Large intestine (tissue), 3 donors: ENCODE data around the gene IYD. TPM values are rescaled to one million over a fixed set of nuclear protein-coding genes. Genes with fewer than 3 reads are reported as not detected.

Source experiments
- DNase-seq, 2 donors: peaks; one replicate each; pipeline versions ENCODE4 v3.0.0 to v3.0.0-alpha.2; 2013
- H3K27ac ChIP-seq: one replicate; pipeline ENCODE4 v1.5.1; 2013; ENCODE audit warnings: low read length
- H3K27me3 ChIP-seq: 2 replicates; pipeline ENCODE4 v1.6.1; 2013; ENCODE audit warnings: low read length; ENCODE audit not compliant: control insufficient read depth, insufficient read depth
- H3K36me3 ChIP-seq: 2 replicates; pipeline ENCODE4 v1.6.1; 2013; ENCODE audit warnings: low read length; ENCODE audit not compliant: control insufficient read depth, insufficient read depth
- H3K4me1 ChIP-seq: one replicate; pipeline ENCODE4 v1.6.1; 2013; ENCODE audit warnings: low read length; ENCODE audit not compliant: control insufficient read depth, insufficient read depth
- H3K4me3 ChIP-seq: one replicate; pipeline ENCODE4 v1.5.1; 2013; ENCODE audit warnings: low read length
- H3K9me3 ChIP-seq: one replicate; pipeline ENCODE4 v1.6.1; 2013; ENCODE audit warnings: mild to moderate bottlenecking, low read depth, low read length, moderate library complexity; ENCODE audit not compliant: control insufficient read depth
- WGBS: methylation state at CpG from one replicate; pipeline ENCODE4 v1.1.5; 2013; ENCODE audit warnings: low lambda C conversion rate; ENCODE audit not compliant: insufficient coverage; 5-methylcytosine and 5-hydroxymethylcytosine counted together
- polyA plus RNA-seq: library from polyadenylated mRNA; unstranded; fragments of 120-200 nt; gene quantifications from one replicate; pipeline ENCODE4 v1.2.1, GENCODE V29; 2013

The IYD gene
- polyA plus RNA-seq, 1 donor: 15.9 TPM

GRCh38 chr6:150349546-150349945 is 19.3 kb upstream of the IYD start:
- 93% methylated on average over 3 of the region's 4 CpGs for WGBS
- Histone ChIP-seq H3K27me3 (no peaks in the 10 kb centered on the region), H3K4me3 (no peak overlapping the region), H3K4me1 (no peaks in the 10 kb centered on the region), H3K36me3 (no peaks in the 10 kb centered on the region), H3K9me3 (no peaks in the 10 kb centered on the region), H3K27ac (no peak overlapping the region)
- no peak for DNase-seq

GRCh38 chr6:150352321-150353296 is 16.2 kb upstream of the IYD start:
- no peaks in the 10 kb centered on the region for H3K27me3 ChIP-seq
- H3K4me3 ChIP-seq: no peak overlapping the region
- 67% methylated on average over 1 of the region's 5 CpGs for WGBS
- no peaks in the 10 kb centered on the region for H3K36me3 ChIP-seq
- H3K27ac ChIP-seq: no peak overlapping the region
- no peak for DNase-seq
- no peaks in the 10 kb centered on the region for H3K4me1 ChIP-seq
- no peaks in the 10 kb centered on the region for H3K9me3 ChIP-seq

GRCh38 chr6:150353445-150353844 is 15.4 kb upstream of the IYD start:
- H3K4me3 ChIP-seq: no peak overlapping the region
- DNase-seq: no peak
- H3K27me3 ChIP-seq: no peaks in the 10 kb centered on the region
- H3K36me3 ChIP-seq: no peaks in the 10 kb centered on the region
- no peak overlapping the region for H3K27ac ChIP-seq
- H3K4me1 ChIP-seq: no peaks in the 10 kb centered on the region
- WGBS: no CpG with 5 or more reads among the region's 1 CpG
- no peaks in the 10 kb centered on the region for H3K9me3 ChIP-seq

GRCh38 chr6:150354754-150355571 is 13.8 kb upstream of the IYD start:
- H3K27ac ChIP-seq: no peak overlapping the region
- no peak overlapping the region for H3K4me3 ChIP-seq
- WGBS: no CpG with 5 or more reads among the region's 2 CpGs
- H3K27me3 ChIP-seq: no peaks in the 10 kb centered on the region
- H3K9me3 ChIP-seq: no peaks in the 10 kb centered on the region
- H3K4me1 ChIP-seq: no peaks in the 10 kb centered on the region
- DNase-seq: no peak
- H3K36me3 ChIP-seq: no peaks in the 10 kb centered on the region

GRCh38 chr6:150355932-150356331 is 12.9 kb upstream of the IYD start:
- DNase-seq: no peak
- H3K4me1 ChIP-seq: no peaks in the 10 kb centered on the region
- H3K4me3 ChIP-seq: no peak overlapping the region
- no peak overlapping the region for H3K27ac ChIP-seq
- no peaks in the 10 kb centered on the region for H3K9me3 ChIP-seq
- no peaks in the 10 kb centered on the region for H3K27me3 ChIP-seq
- H3K36me3 ChIP-seq: no peaks in the 10 kb centered on the region
- no CpG with 5 or more reads among the region's 4 CpGs for WGBS

- Histone ChIP-seq H3K27ac (no peak overlapping the region), H3K4me1 (no peaks in the 10 kb centered on the region), H3K27me3 (no peaks in the 10 kb centered on the region), H3K36me3 (no peaks in the 10 kb centered on the region), H3K9me3 (no peaks in the 10 kb centered on the region), H3K4me3 (no peak overlapping the region)
- DNase-seq: no peak
- WGBS: 100% methylated on average over 1 of the region's 3 CpGs
Observed at GRCh38 chr6:150361876-150362275, 6.9 kb upstream of the IYD start.

- Histone ChIP-seq H3K27ac (no peak overlapping the region), H3K27me3 (no peaks in the 10 kb centered on the region), H3K4me1 (peaks cover 8% of the 10 kb centered on the region), H3K36me3 (no peaks in the 10 kb centered on the region), H3K4me3 (no peak overlapping the region), H3K9me3 (no peaks in the 10 kb centered on the region)
- WGBS: no CpG with 5 or more reads among the region's 2 CpGs
- DNase-seq: no peak
Observed at GRCh38 chr6:150363733-150364132, 5.1 kb upstream of the IYD start.

- Histone ChIP-seq H3K4me3 (no peak overlapping the region), H3K36me3 (no peaks in the 10 kb centered on the region), H3K9me3 (no peaks in the 10 kb centered on the region), H3K27me3 (no peaks in the 10 kb centered on the region), H3K27ac (no peak overlapping the region), H3K4me1 (peaks cover 31% of the 10 kb centered on the region)
- 100% methylated on average over 1 of the region's 7 CpGs for whole genome bisulfite sequencing
- no peak for DNase-seq
Observed at GRCh38 chr6:150366118-150366778, 2.6 kb upstream of the IYD start.

- H3K4me3 ChIP-seq: no peak overlapping the region
- no peaks in the 10 kb centered on the region for H3K36me3 ChIP-seq
- peaks cover 32% of the 10 kb centered on the region for H3K4me1 ChIP-seq
- no CpG with 5 or more reads among the region's 2 CpGs for WGBS
- no peak for DNase-seq
- H3K9me3 ChIP-seq: no peaks in the 10 kb centered on the region
- peak overlapping the region; percentile 86 for H3K27ac ChIP-seq
- no peaks in the 10 kb centered on the region for H3K27me3 ChIP-seq
Observed at GRCh38 chr6:150369408-150369807, 596 bp downstream of the IYD start.

GRCh38 chr6:150370112-150370511 is 1.3 kb downstream of the IYD start:
- H3K9me3 ChIP-seq: no peaks in the 10 kb centered on the region
- no peaks in the 10 kb centered on the region for H3K36me3 ChIP-seq
- peaks cover 32% of the 10 kb centered on the region for H3K4me1 ChIP-seq
- H3K27ac ChIP-seq: no peak overlapping the region
- no peak for DNase-seq
- H3K27me3 ChIP-seq: no peaks in the 10 kb centered on the region
- WGBS: no CpG with 5 or more reads among the region's 12 CpGs
- no peak overlapping the region for H3K4me3 ChIP-seq
